Measurements from ENCODE around the gene TEX9.
"Not testable (repeated sequence)": the region's sequence is repeated elsewhere in the genome, so short reads cannot be mapped to it uniquely, and the experiment has no call there.

The TEX9 gene

DNA sequence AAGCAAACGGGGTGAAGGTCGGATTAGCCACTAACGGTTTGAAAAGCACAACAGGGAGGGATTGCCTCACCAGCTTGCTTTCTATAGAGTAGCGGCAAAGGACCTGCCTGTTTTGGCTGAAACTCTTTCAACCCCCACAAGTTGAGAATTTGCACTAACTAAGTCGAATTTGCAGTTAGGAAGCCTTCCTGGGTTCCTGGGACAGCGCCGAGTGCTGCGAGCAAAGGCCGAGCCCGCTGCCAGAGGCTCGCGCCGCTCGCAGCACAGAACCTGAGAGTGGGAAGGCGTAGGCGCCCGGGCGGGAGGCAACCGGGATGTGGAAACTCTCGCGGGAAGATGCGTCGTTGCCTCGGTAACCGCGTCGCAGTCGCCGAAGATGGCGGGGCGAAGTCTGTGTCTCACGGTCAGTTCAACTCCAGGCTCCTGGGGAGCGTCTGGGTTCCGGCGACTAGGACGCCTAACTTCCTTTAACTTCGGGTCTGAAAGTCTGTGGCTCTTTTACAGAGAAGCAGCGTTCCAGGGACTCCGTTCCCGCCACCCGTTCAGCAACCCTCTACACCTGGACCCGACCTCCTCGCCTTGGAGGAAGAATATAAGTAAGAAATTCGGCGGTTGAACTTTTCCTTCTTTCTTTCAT, at the start of gene TEX9:
TSS of gene TEX9 (plus strand) at position 352 of the 637 bp plus-strand sequence. CDS start at position 377, 25 bp downstream.
- in situ Hi-C loops (cut with MboI; ENCODE audit: low sequenced_read_pairs): no loop called here

GRCh38 chr15:56316561-56316960, 48.7 kb upstream of the TEX9 start:
- in situ Hi-C loops (cut with MboI; ENCODE audit: low sequenced_read_pairs): not testable (repeated sequence)

DNA sequence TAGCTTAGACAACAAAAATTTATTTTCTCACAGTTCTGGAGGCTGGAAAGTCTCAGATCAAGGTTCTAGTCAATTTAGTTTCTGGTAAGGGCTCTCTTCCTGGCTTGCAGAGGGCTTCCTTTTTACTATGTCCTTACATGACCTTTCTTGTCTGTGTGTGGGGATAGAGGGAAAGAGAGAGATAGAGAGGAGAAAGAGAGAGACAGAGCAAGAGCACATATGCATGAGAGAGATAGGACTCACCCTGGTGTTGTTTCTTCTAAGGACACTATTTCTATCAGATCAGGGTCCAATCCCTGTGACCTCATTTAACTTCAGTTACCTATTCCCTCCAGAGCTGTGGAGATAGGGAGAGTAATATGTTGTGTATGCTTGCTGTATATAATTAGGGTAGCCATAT, 44.9 kb upstream of the TEX9 start:
- in situ Hi-C loops (cut with MboI; ENCODE audit: low sequenced_read_pairs): no loop called here

DNA sequence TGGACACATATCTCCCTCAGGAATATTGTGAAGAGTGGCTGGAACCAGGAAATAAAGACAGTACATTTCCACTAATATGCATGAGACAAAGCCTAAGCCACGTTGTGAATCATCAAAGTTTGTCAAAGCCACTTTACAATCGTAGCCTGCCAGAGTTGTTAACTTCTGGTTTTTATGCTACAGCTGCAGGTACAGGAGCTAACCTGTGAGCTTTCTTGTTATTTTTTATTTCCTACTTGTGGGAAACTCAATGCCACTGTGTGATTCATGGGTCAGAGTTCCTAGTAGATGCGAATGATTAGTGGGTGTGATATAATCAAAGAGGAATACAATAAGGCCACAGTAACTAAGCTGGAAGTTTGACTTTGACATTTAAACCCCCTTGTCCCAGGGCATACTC, 44.4 kb upstream of the TEX9 start:
- in situ Hi-C loops (cut with MboI; ENCODE audit: low sequenced_read_pairs): no loop called here

GRCh38 chr15:56322444-56322843, 42.8 kb upstream of the TEX9 start:
- in situ Hi-C loops (cut with MboI; ENCODE audit: low sequenced_read_pairs): no loop called here

DNA sequence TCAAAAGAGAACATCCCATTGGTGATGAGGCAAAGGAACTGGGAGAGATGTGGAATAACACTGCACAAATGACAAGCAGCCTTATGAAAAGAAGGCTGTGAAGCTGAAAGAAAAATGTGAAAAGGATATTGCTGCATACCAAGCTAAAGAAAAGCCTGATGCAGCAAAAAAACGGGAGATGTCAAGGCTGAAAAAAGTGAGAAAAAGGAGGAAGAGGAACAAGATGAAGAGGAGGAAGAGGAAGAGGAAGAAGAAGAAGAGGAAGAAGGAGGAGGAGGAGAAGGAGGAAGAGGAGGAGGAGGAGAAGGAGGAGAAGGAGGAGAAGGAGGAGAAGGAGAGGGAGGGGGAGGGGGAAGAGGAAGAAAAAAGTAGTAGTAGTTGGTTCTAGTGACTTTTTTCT, 41.8 kb upstream of the TEX9 start:
- in situ Hi-C loops (cut with MboI; ENCODE audit: low sequenced_read_pairs): no loop called here

- in situ Hi-C loops (cut with MboI; ENCODE audit: low sequenced_read_pairs): no loop called here
These were observed 40.0 kb upstream of the TEX9 start for GRCh38 chr15:56325186-56325585.

DNA sequence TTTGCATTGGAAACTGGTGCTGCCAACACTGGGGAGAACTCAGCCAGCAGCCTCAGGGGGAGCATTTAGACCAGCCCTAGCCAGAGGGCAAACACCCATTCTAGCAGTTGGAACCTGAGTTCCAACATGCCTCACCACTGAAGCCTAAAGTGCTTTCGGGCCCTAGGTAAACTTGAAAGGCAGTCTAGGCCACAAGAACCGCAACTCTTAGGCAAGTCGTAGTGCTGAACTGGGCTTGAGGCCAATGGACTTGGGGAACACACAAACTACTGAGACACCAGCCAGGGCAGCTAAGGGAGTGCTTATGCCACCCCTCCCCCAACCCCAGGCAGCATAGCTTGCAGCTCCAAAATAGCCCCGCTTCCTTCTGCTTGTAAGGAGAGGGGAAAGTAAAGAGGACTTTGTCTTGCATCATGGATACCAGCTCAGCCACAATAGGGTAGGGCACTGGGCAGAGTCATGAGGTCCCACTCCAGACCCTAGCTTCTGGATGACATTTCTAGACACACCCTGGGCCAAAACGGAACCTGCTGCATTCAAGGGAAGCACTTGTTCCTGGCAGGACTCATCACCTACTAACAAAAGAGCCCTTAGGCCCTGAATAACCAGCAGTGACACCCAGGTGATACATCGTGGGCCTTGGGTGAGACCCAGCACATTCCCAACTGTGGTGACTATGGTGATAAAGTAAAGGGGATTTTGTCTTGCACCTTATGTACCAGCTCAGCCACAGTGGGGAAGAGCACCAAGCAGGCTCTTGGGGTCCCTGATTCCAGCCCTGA, 37.3 kb upstream of the TEX9 start:
- in situ Hi-C loops (cut with MboI; ENCODE audit: low sequenced_read_pairs): no loop called here

- in situ Hi-C loops (cut with MboI; ENCODE audit: low sequenced_read_pairs): no loop called here
These were observed 28.0 kb upstream of the TEX9 start for GRCh38 chr15:56337084-56337725.

- in situ Hi-C loops (cut with MboI; ENCODE audit: low sequenced_read_pairs): no loop called here
These were observed 25.6 kb upstream of the TEX9 start for GRCh38 chr15:56339594-56339993.

DNA sequence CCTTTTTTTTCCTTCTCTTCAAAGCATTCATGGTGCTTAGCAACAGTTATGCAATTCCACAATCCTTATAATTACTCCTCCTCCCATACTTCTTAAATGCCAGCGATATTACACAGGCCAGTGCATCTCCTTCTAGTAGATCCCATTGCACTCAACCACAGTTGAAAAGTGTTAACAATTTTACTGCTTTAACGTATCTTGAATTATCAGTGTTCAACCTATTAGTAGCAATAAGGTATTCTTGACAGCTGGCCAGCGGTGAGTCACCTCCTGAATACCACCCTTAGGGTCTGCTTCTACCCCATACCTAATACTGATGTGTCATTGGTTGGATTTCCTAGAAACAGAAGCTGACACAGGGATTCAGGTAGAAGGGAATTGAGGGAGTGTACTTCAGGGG, 24.0 kb upstream of the TEX9 start:
- in situ Hi-C loops (cut with MboI; ENCODE audit: low sequenced_read_pairs): no loop called here

- in situ Hi-C loops (cut with MboI; ENCODE audit: low sequenced_read_pairs): no loop called here
These were observed 22.6 kb upstream of the TEX9 start for GRCh38 chr15:56342653-56343052.

DNA sequence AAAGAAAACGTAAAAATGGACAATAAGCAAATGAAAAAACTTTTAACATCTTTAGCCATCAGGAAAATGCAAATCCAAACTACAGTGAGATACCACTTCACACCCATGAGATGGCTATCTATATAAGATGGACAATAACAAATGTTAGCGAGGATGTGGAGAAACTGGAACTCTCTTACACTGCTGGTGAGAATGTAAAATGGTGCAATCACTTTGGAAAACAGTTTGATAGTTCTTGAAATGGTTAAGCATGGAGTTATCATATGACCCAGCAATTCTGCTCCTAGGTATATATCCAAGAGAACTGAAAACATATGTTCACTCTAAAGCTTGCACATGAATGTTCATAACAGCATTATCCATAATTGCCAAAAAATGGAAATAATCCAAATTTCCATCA, 21.3 kb upstream of the TEX9 start:
- in situ Hi-C loops (cut with MboI; ENCODE audit: low sequenced_read_pairs): no loop called here

DNA sequence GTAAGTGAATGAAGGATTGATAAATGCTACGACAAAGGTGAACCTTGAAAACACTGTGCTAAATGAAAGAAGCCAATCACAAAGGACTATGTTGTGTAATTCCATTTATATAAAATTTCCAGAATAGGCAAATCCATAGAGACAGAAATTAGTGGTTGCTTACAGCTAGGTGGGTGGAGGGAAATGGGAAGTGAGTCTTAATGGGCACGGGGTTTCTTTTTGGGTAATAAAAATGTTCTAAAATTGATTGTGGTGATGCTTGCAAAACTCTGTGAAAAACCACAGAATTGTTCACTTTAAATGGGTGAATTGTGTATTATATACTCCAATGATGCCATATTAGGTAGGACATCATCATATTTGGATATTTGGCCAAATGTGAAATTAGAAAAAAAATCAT, 20.9 kb upstream of the TEX9 start:
- in situ Hi-C loops (cut with MboI; ENCODE audit: low sequenced_read_pairs): no loop called here

DNA sequence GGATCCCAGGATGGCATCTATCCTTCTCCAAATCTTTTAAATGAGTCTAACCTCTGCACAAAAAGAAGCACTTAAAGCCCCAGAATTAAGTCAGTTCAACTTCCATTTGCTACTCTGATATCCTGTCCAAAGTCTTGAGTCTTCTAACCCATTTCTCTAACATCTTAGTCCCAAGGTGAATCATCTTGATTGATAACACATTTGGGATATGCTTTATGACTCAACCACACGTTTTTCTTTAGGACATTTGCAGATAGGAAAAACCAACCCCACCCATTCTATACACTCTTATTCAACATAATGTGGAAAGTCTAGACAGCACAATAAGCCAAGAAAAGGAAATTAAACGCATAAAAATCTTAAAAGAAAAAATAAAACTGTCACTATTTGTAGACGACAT, 18.8 kb upstream of the TEX9 start:
- in situ Hi-C loops (cut with MboI; ENCODE audit: low sequenced_read_pairs): no loop called here

DNA sequence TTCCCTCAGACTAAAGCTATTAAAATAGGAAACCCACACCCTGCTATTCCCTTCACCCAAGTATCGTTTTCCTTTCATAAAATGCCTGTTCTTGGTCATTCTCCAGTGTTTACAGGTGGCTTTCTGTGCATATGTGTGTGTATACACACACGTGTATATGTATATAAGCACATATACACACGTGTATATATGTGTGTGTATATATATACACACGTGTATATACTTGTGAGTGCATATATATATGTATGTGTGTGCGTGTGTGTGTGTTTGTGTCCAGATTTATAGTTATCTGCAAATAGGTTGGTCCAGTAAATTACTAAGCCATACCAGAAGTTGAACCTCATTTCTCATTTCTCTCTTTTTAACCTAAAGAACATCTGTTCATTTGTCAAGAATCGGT, 15.7 kb upstream of the TEX9 start:
- in situ Hi-C loops (cut with MboI; ENCODE audit: low sequenced_read_pairs): no loop called here

DNA sequence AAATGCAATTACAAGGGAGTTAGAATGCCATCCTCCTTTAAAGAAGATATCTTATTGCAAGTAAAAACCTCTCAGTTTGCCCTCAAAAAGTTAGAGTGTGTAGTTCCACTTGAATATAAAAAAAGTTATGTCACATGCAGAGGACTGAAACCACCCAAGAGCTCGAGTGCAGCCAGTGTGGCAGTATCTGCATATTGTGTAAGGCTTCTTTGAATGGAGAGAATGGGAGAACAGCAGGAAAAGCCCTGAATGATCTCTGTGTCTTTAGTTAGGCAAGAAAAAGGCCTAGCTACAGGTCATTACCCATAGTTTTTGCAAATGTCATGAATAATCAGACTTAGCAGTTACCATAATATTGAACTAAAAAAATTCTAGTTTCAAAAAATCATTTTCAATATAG, 13.9 kb upstream of the TEX9 start:
- in situ Hi-C loops (cut with MboI; ENCODE audit: low sequenced_read_pairs): no loop called here

DNA sequence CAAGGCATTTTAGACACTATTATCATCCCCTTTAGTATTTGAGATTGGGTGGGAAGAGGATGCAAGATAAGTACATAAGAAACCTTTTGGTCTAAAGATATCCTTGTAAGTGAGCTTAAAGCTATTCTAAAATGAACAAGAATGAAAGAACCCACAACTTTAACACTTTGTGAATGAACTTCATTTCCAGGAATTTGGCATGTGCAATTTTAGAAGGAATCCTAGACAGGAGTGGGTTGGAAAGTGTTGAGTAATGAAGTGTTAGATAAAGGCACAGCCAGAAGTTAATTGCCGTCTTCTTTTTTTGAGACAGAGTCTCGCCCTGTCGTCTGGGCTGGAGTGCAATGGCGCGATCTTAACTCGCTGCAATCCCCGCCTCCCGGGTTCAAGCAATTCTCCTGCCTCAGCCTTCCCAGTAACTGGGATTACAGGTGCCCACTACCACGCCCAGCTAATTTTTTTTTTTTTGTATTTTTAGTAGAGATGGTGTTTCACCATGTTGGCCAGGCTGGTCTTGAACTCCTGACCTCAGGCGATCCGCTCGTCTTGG, 13.2 kb upstream of the TEX9 start:
- in situ Hi-C loops (cut with MboI; ENCODE audit: low sequenced_read_pairs): no loop called here

GRCh38 chr15:56353119-56353518, 12.1 kb upstream of the TEX9 start:
- in situ Hi-C loops (cut with MboI; ENCODE audit: low sequenced_read_pairs): no loop called here

- in situ Hi-C loops (cut with MboI; ENCODE audit: low sequenced_read_pairs): no loop called here
These were observed 11.5 kb upstream of the TEX9 start for GRCh38 chr15:56353740-56354139.

DNA sequence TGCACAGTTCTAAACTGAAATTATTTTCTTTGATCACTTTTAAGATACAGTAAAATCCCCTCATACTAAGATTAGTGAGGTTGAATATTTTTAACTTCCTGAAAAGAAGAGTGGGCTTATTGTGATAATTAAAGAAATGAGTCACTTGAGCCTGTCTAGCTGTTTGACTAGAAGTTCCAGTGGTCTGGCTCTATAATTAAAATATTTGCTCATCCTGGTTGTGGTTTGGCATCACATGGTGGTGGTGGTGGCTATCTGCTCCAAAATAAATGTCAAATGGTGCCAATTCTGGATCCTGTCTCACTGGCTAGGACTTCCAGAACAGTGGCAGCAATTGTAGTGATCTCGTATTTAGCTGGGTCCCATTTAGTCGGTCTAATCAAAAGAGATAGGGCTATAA, 8.6 kb upstream of the TEX9 start:
- in situ Hi-C loops (cut with MboI; ENCODE audit: low sequenced_read_pairs): no loop called here

- in situ Hi-C loops (cut with MboI; ENCODE audit: low sequenced_read_pairs): no loop called here
These were observed 6.6 kb upstream of the TEX9 start for GRCh38 chr15:56358604-56359003.
